Esophagus squamous epithelium (tissue), 5 donors: Measurements from ENCODE around the gene ZNF385A. TPM values are rescaled to one million over a fixed set of nuclear protein-coding genes. Genes with fewer than 3 reads are reported as not detected.
A peak's percentile ranks its signal among the peaks of the same experiment; 100 is the strongest.

Experiments
- DNase-seq: peaks from one replicate; lab custom pipeline; 2025; lab: John Stamatoyannopoulos, UW
- H3K27ac ChIP-seq, 4 donors: fragments of 200-600 bp; sonication (generic); one replicate each; pipeline ENCODE4 v1.5.1; 2016 to 2019; ENCODE audit warnings: mild to moderate bottlenecking in 1 of 4
- H3K27me3 ChIP-seq, 4 donors: fragments of 200-600 bp; sonication (generic); 1 replicate in 3 of 4; 2 replicates in 1 of 4; pipeline versions ENCODE4 v1.5.1 to v1.6.0; 2017 to 2021; ENCODE audit warnings: antibody characterized with exemption in 1 of 4
- H3K36me3 ChIP-seq, 3 donors: fragments of 200-600 bp; sonication (generic); one replicate each; pipeline ENCODE4 v1.5.1; 2016 to 2019
- H3K4me1 ChIP-seq, 3 donors: fragments of 200-600 bp; sonication (generic); one replicate each; pipeline ENCODE4 v1.5.1; 2017 to 2019
- H3K4me3 ChIP-seq, 4 donors: fragments of 200-600 bp; sonication (generic); 1 replicate in 3 of 4; 2 replicates in 1 of 4; pipeline ENCODE4 v1.5.1; 2016 to 2019; ENCODE audit warnings: mild to moderate bottlenecking in 2 of 4, moderate library complexity in 1 of 4
- H3K9me3 ChIP-seq, 3 donors: fragments of 200-600 bp; sonication (generic); one replicate each; pipeline ENCODE4 v1.5.1; 2016 to 2019
- POLR2A ChIP-seq, 4 donors: fragments of 450-650 bp; IDR thresholded peaks; one replicate each; pipeline ENCODE4 v1.6.1; 2017; ENCODE audit warnings: antibody characterized with exemption in 4 of 4, mild to moderate bottlenecking in 4 of 4, moderate library complexity in 3 of 4
- WGBS, 2 donors: methylation state at CpG; one replicate each; pipeline ENCODE4 v1.1.5; 2018; 5-methylcytosine and 5-hydroxymethylcytosine counted together
- intact Hi-C: fragments of 100-400 bp; cut with DNase I; formaldehyde crosslinking; loops from one replicate; pipeline ENCODE4 v1.15.0; 2022
- total RNA-seq, 4 donors: library from RNA; depleted of rRNA; stranded (reverse); fragments of >200 nt; gene quantifications; one replicate each; pipeline ENCODE4 v1.1.0, GENCODE V29; 2016
- TF ChIP-seq, protein P1 (sequence below), 6 experiments: fragments of 450-650 bp in 4 of 6; fragments of 200-600 bp in 2 of 6; sonication (generic) in 2 of 6; IDR thresholded peaks; one replicate each; pipeline ENCODE4 v1.5.1; 2016 to 2019; ENCODE audit warnings: antibody characterized with exemption in 6 of 6, mild to moderate bottlenecking in 4 of 6, moderate library complexity in 4 of 6
- donor health status: DM: yes; HTN: yes; CAD: no.

The ZNF385A gene
- total RNA-seq, 4 donors from 2014 or later: 25.2 to 106 (median 37.8) TPM

DNA sequence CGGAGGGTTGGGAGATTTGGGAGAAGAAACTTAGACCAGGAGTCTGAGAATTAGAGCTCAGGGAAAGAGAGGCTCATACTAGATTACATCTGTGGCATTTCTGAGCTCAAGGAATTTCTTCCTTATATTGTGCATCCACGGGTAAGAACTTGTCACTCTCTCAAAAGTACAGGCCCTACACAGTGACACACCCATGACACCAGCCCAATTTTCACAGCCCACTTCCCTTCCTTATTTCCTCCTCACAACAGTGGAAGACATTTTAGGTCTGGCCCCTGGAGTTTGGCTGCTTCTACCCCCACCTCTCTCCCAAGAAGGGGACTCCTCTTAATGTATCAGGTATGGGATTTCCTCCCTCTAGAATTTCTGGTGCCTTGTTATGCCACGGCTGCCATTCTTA is 9.2 kb upstream of the ZNF385A start:
- TF ChIP-seq, protein P1, sequence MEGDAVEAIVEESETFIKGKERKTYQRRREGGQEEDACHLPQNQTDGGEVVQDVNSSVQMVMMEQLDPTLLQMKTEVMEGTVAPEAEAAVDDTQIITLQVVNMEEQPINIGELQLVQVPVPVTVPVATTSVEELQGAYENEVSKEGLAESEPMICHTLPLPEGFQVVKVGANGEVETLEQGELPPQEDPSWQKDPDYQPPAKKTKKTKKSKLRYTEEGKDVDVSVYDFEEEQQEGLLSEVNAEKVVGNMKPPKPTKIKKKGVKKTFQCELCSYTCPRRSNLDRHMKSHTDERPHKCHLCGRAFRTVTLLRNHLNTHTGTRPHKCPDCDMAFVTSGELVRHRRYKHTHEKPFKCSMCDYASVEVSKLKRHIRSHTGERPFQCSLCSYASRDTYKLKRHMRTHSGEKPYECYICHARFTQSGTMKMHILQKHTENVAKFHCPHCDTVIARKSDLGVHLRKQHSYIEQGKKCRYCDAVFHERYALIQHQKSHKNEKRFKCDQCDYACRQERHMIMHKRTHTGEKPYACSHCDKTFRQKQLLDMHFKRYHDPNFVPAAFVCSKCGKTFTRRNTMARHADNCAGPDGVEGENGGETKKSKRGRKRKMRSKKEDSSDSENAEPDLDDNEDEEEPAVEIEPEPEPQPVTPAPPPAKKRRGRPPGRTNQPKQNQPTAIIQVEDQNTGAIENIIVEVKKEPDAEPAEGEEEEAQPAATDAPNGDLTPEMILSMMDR (IDR thresholded peaks at IDR 0.05): no peak
- TF ChIP-seq POLR2A (IDR thresholded peaks at IDR 0.05): no peak
- DNase-seq: no peak
- H3K27me3 ChIP-seq: no peaks in the 10 kb centered on the region
- H3K4me1 ChIP-seq: peaks cover 39 to 68% (median 41%) of the 10 kb centered on the region in 3 donors
- peaks cover 14 to 50% (median 18%) of the 10 kb centered on the region in 3 donors for H3K36me3 ChIP-seq
- no peak overlapping the region for H3K4me3 ChIP-seq
- 23 to 51% methylated on average over 3 of the region's 3 CpGs for WGBS, 2 donors
- no peaks in the 10 kb centered on the region for H3K9me3 ChIP-seq
- H3K27ac ChIP-seq: peak overlapping the region; percentile 50 to 97 (median 77)
- intact Hi-C loops: no loop called here

DNA sequence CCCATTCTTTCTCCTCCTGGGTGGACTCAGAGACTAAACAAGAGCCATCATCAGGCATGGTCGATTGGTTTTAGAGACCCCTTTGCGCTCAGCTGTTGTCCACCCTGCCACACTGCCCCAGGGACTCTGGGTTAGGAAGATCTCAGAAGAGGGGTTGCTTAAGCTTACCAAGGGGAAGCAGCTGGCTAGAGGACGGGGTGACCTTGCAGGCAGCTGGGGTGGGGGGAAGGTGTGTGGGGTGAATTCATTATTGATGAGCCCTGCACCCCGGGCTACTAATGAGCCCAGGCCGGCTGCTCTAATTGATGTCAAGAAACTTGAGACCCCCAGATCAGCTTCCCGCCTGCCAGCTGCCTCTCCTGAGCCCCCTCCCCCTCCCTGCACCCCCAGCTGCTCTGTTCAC is 8.7 kb upstream of the ZNF385A start:
- H3K4me1 ChIP-seq: peaks cover 45 to 70% (median 47%) of the 10 kb centered on the region in 3 donors
- H3K27ac ChIP-seq: peak overlapping the region; percentile 63 to 97 (median 80)
- 64 to 82% methylated on average over 4 to 6 of the region's 6 CpGs for WGBS, 2 donors
- H3K9me3 ChIP-seq: no peaks in the 10 kb centered on the region
- H3K27me3 ChIP-seq: no peaks in the 10 kb centered on the region
- no peak overlapping the region for H3K4me3 ChIP-seq
- H3K36me3 ChIP-seq: peaks cover 13 to 45% (median 14%) of the 10 kb centered on the region in 3 donors
- intact Hi-C loops: no loop called here
- TF ChIP-seq, protein P1 (IDR thresholded peaks at IDR 0.05): no peak
- TF ChIP-seq POLR2A (IDR thresholded peaks at IDR 0.05): no peak
- no peak for DNase-seq

DNA sequence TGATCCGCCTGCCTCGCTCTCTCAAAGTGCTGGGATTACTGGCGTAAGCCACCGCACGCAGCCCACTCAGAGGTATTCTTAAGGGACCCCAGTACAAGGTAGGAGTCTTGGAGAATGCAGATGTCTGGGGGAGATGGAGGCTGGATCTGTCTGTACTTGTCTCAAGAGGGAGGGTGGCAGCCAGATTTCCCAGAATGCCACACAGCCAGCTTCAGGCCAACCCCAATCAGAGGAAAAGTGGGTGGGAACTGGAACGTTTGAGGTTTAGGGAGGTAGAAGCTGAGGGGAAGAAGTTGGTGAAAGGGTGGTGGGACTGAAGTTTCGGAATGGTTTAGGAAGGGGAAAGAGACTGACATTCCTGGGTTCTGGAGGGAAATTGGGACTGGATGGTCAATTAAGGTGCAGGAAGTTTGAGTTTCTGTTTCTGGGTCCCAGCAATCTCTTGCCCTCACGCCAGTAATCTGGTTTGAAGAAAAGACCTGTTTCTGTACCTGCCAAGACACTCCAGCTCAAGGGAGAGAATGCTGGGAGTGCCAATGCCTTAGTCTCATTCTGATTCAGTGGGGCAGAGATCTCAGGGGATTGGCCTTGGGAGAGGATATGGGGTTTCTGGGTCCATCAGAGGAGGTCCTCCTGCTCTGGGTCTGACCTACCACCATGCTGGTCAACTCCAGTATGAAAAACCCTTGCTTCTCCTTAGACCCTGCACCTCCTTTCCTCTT is 8.1 kb upstream of the ZNF385A start:
- H3K9me3 ChIP-seq: no peaks in the 10 kb centered on the region
- WGBS, 2 donors: 54 to 74% methylated on average over 4 to 5 of the region's 8 CpGs
- no peak for DNase-seq
- peaks cover 50 to 74% (median 52%) of the 10 kb centered on the region in 3 donors for H3K4me1 ChIP-seq
- H3K27me3 ChIP-seq: no peaks in the 10 kb centered on the region
- H3K27ac ChIP-seq: peak overlapping the region; percentile 63 to 97 (median 80)
- intact Hi-C loops: no loop called here
- H3K36me3 ChIP-seq: peaks cover 9 to 39% (median 14%) of the 10 kb centered on the region in 3 donors
- no peak overlapping the region for H3K4me3 ChIP-seq
- TF ChIP-seq, protein P1 (IDR thresholded peaks at IDR 0.05): no peak
- TF ChIP-seq POLR2A (IDR thresholded peaks at IDR 0.05): no peak

DNA sequence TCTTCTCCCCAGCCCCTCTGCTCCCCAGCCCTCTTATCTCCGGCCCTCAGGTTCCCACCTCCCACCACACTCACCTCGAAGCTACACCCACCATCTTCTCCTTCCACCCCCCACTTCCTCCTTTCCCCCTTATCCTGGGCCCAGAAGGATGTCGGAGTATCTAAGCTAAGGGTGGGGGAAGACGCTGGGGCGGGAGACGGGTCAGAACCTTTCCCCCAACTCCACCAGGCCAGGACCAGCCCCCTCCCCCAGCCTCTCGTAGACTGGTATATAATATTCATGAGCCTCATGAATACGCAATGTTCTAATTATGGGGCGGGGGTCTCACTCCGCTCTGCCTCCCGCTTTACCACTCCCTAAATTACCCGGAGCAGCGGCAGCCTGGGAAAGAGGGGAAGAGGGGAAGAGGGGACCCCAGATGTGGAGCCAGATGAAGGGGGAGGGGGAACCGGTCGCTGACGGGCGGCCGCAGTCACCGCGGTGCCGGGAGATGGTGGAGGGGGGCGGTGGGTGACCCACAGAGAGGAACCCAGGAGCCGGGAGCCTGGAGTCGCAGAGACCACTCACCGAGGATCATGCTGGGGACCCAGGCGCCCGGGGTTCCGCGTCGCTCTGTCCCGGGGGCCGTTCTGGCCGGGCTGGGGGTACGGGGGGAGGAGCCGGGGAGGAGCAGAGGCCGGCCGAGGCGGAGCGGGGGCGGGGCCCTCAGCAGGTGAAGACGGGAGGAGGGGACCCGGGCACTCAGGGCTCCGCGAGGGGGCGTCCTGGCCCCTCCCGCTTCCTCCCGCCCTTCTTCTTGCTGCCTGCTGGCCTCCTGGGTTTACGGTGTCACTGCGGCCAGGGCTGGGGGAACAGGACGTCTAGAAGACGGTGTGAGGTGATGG is 6.4 kb upstream of the ZNF385A start:
- DNase-seq: no peak
- TF ChIP-seq POLR2A (IDR thresholded peaks at IDR 0.05): peak in 1 of 4 donors; percentile 27
- TF ChIP-seq, protein P1 (IDR thresholded peaks at IDR 0.05): no peak
- no peaks in the 10 kb centered on the region for H3K27me3 ChIP-seq
- peaks cover 57 to 88% (median 62%) of the 10 kb centered on the region in 3 donors for H3K4me1 ChIP-seq
- H3K4me3 ChIP-seq: peak overlapping the region; percentile 67 to 83 (median 74)
- peak overlapping the region; percentile 84 to 97 (median 90) for H3K27ac ChIP-seq
- H3K9me3 ChIP-seq: no peaks in the 10 kb centered on the region
- intact Hi-C loops: no loop called here
- H3K36me3 ChIP-seq: peaks cover 0 to 22% (median 4%) of the 10 kb centered on the region in 3 donors
- WGBS, 2 donors: 10 to 20% methylated on average over 11 to 29 of the region's 51 CpGs
